HG02885 (cell line): ENCODE data around the gene C17orf50.

Experiments used
- ATAC-seq: cut with Tn5 transposase; IDR thresholded peaks from one replicate; pipeline ENCODE4 v1.9.1; 2021; ENCODE audit warnings: mild to moderate bottlenecking; ENCODE audit not compliant: unreplicated experiment, poor library complexity

Gene C17orf50

DNA sequence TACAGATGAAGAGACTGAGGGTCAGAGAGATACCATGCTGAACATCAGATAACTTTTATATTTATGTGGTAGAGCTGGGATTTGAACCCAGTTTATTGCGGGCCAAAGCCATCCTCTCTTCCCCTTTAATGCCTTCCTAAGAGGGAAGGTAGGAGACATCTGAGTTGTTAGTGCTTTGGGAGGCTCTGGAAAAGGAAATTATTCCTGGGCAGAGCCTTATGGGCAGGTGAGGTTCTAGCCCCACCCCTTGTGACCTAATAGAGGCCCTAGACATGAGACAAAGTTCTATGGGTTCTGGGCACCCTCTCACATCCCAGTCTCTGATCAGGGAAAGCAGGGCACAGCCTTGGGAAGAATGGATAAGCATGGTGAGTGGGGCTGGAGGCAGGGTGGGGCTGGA lies at the start of gene C17orf50:
Gene C17orf50, plus strand, starts transcription at position 301 of the 400 bp plus-strand sequence. Its CDS starts 55 bp downstream, at position 356.
- no peak for ATAC-seq

DNA sequence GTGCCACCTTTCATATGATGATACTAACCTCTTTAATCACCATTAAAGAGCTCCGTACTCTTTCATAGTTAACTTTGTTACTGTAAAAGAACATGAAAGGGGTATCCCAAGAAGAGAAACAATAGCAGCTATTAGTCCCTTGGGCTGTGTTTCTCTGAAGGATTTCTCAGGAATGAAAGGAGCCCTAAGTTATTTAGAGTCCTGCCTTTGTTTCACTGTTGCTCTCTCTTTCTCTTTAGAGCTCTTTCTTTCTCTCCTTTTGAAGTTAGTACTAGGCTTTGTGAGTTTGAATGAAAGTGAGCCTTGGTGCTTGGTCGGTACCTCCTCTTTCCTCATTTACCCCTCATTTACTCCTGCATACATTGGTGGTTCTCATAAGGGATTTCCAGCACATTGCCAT lies 49.7 kb upstream of the C17orf50 start:
- no peak for ATAC-seq

DNA sequence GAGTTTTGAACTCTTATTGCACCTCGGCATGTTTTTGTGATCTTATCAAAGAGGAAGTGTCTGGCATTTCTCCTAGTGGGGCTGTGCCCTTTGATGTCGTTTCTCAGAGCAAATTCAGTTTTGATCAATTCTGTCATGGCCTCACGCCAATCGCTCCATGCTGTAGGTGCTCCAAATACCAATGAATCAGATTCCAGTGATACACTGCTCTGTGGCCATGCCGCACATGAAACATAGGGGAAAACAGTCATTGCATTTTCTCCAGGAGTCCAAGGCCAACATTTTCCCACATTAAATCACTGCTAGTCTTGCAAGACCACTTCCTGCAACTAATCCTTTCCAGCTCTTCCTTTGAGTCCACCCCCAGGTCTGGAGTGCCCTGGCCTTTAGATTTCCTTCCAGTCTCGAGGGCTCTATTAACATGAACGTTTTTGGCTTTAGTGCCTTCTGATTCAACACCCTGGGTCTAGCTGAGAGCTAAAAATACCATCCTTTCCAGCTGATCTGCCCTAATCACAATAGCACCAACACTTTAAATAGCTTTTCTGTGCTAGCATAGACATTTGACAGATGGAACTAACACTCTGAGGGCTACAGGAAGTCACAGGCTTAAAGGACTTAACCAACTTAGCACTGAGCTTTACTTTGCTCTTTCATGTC lies 47.5 kb upstream of the C17orf50 start:
- ATAC-seq = no peak

DNA sequence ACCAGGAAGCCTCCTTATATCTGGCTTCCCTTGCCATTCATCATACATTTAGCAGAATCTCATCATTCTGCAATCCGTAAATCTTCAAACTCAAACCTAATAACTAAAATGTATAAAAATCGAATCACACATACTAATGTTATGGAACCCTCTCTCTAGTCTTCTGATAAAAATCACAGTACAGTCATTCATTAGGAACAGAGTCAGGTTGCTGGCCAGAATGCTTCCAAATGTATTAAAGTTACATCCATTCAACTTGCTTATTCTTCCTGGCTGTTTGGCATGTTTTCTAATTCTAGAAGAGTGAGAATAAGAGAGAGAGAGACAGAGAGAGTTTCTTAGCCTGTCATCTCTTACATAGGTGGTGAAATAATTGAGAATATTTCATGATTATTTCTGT lies 45.7 kb upstream of the C17orf50 start:
- no peak for ATAC-seq

DNA sequence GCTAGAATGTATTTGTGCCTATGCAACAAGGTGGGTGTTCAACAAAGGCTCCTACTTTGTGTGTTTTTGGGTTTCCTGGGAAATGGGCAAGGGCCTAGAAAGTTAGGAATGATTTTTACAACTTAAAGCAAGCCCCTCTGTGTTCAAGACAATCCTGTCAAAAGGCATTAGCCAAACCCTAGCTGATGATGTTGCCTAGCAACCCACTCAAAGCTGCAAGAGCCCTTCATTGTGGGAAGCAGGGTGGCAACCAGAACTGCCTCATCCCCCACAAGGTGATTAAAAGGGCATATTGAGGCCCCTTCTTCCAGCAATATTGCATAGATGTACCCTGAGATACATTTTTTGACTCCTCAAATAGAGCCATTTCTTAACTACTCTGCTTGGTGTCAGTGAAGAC lies 45.3 kb upstream of the C17orf50 start:
- no peak for ATAC-seq

DNA sequence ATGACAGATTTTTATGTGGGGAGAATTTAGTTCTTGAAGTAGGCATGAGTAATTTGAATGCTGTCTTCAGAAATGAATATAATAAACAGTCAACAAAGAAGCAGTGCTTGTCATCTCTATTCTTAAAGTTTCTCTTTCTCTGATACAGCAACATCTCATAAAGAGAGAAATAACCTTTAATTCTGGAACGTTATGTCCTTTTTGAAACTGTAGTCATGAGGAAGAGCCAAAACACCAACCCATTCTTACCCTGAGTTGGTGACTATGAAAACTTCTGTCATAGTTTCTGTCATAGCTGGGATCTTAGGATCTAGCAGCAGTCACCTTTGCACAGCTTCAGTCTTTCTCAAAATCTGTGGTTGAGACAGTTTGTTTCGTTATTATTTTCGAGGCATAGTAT lies 44.5 kb upstream of the C17orf50 start:
- no peak for ATAC-seq

DNA sequence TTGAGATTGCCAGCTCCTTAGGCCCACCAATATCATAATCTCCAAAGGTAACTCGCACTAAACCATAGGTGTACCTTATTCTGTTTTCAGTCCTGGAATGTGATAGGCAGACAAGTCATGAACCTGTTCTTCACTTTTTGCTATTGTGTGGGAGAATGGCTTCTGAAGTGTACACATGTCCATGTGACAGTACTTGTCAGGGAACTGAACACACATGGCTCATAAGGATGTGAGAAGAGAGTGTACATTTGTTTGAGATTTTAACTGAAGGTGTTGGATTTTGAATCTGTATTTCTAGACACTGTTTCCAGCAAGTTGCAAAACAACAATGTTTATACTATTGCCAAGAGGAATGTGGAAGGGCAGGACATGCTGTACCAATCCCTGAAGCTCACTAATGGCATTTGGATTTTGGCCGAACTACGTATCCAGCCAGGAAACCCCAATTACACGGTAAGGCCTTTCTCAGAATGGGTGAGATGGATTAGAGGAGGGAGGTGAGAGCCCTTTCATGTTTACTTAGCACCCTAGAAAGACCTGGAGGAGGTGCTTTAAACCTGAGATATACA lies 43.7 kb upstream of the C17orf50 start:
- ATAC-seq = no peak

DNA sequence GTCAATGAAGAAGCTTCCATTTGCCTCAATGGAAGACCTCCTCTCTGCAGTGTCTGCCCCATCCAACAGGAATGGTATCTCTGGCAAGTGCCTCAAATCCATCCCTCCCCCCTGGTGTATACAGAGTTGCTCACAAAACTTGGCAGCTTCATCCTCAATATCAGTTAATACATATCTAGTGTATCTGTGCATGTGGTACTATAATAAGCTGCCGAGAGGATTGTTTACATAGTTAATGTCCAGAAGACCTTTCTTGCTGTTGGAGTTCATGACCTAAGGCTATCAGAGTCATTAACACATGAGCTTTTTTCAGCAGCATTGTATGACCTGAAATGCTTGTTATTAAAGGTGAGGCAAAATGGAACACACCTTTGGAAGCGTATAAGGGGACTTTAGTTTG lies 43.2 kb upstream of the C17orf50 start:
- no peak for ATAC-seq

DNA sequence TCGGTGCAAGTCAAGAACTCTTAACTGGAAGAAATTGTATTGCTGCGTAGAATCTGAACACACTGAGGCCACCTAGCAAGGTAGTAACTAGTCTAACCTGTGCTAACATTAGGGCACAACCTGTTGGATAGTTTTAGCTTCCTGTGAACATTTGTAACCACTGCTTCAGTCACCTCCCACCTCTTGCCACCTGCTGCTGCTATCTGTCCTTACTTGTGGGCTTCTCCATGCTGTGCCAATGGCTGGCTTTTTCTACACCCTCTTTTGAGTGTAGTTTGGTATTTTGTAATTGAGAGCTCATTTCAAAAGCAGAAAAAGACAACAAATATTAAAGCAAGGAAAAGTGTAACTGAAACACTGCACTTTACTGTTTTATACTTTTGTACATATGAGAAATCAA lies 37.0 kb upstream of the C17orf50 start:
- no peak for ATAC-seq

DNA sequence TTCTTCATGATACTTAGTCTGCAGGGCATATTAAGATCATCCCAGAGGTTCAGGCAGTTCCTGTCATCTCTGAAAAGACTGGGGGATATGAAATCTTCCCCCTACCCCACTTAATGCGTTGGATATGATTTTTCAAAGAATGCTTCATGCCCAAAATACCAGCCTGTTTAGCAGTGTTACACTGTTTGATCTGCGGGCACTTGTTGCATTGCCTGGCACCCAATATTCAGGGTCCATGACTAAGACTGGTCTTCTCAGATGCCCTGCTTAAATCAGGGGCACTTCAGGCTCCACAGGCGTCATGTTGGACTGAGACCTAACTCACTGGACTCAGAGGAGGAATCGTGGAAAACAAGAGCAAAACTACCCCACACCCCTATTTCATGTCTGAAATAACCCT lies 35.6 kb upstream of the C17orf50 start:
- no peak for ATAC-seq

DNA sequence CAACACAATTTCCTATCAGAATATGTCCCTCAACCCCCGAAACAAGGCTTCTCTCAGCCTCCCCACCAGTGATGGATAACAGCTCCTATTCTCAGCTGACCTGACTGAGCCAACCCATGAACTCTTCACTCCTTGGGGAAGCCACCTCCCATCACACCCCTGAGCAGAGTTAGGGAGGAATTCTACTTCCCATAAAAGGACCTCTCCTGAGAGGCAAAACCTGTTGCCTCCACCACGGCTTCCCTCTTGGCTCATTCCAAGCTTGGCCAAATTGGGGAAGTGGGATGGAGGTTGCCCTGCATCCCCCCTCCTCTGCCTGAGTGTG lies 34.9 kb upstream of the C17orf50 start:
- ATAC-seq = no peak

DNA sequence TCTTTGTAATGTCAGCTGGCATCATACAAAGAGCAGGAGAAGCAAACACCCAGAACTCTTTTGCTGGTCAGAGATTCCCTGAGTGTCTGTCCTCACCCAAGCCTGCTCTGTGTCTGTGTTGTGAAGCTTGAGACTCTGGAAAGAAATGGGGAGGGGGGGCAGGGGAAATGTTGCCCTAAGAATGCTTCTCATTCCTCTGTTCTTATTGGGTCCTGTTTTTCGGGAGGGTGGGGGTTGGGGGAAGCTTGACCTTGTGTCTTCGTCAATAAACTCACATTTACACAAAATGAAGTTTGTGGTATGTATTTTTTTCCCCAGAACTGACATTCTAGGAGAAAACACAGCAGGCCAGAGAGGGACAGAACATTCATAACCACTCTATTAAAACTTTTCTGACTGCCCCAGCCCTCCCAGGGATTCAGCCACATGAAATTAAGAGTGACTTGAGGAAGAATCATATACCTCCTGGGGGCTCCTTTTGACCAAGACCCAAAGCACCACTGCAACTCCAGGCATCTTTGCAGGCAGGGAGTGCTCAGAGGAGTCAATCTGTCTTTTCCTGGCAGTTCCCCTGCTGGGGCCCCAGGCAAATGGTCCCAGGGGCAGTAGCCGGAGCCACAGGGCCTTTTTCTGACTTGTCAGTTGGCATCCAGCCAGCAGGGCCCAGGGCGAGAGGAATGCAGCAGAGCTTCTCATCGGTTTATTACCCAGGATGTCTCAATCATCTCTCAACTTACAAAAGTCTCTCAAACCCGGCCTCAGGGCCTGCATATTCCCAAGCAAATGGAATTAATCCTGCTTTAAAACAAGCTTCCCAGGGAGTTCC lies 34.3 kb upstream of the C17orf50 start:
- ATAC-seq = no peak

DNA sequence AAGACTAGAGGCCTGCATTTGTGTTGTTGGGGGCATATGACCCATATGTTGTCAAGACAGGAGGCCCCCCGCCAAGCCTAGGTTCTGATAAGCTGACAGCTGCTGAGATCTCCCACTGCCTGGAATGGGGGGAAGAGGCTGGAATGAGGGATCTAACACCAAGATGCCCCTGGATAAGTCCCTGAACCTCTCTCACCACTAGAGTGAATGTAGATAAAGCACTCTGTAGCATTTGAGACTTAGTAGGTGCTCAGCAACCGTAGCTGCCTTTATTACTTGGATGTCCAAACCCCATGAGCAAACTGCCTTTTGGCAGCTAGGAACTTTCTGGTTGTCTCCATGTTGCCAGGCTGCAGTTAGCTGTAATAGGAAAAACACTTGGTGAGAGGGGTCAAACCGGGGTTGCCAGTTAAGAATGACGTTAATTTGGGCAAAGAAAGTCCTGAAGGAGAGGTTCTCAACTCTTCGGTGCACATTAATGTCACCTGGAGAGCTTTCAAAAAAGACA lies 33.7 kb upstream of the C17orf50 start:
- ATAC-seq = no peak

DNA sequence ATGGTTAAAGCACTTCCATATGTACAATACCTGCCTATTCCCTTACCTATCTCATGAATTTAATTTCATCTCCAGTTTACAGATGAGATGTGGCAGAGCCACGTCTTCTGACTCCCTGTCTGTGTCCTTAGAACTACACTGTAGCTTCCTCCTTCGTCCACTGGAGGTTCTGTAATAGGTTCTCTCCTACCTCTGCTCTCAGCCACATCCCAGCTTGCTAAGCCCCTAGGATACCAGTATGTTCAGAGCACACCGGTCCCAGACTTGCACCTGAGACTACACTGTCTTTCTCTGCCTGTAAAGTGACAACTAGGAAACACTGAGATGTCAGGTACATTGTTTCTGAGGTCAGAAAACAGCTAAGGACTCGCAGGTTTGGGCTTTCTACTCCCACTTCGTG lies 33.1 kb upstream of the C17orf50 start:
- no peak for ATAC-seq

DNA sequence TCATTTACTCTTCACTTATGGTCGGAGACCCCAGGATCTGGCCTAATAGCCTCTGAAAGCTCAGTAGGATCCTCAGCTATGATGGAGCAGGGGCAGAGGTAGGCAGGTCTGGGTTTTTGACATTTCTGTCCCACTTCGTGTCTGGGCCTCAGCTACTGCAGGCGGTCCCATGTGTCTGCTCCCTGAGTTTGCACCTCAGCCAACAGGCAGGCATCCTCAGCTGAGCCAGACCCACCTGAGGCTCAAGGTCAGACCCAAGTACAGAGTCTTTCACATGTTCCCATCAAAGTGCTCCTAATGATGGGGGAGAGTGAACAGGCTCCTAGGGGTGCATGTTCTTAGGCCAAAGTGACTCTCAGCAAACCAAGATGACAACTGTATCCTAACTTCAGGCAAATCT lies 32.1 kb upstream of the C17orf50 start:
- no peak for ATAC-seq

DNA sequence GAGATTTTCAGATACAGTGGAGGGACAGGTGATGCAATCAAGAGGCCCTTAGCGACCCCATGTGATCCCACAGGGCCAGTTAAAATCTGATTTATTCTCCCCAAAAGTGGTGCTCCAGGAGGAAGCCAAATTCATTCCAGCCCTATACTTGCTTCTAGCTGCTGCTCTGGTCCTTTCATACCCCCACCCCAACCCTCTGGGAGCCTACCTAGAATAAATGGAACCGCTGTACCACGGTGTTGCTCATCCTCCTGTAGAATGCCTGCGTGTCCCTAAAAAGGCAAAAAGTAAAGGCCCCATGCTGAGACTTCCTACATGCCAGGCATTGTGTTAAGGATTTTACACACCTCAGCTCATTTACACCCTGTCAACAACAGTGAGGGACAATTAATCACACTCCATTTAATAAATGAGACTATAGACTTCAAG lies 31.3 kb upstream of the C17orf50 start:
- ATAC-seq = no peak

DNA sequence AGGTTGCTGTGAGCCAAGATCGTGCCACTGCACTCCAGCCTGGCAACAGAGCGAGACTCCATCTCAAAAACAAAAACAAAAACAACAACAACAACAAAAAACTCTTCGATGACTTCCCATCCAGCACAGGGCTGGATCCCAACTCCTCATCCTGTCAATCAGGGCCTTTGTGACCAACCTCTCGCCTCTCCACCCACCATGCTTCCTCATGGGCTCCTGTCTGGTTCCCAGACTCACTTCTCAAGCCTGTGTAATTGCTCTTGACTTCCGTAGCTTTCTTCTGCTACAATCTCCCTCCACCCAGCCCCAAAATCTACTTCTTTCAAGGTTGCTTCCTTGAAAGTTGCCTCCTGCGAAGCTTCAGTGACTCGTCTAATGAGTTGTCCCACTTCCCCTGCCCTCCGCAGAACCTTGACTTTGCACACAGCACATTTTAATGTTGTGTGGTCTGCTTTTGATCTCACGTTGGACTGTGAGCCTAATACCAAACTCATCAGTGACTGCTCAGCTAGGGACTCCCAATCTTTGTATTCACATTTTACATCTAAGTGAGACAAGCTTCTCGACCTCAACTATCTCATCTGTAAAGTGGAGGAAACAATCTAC lies 30.2 kb upstream of the C17orf50 start:
- ATAC-seq = no peak

DNA sequence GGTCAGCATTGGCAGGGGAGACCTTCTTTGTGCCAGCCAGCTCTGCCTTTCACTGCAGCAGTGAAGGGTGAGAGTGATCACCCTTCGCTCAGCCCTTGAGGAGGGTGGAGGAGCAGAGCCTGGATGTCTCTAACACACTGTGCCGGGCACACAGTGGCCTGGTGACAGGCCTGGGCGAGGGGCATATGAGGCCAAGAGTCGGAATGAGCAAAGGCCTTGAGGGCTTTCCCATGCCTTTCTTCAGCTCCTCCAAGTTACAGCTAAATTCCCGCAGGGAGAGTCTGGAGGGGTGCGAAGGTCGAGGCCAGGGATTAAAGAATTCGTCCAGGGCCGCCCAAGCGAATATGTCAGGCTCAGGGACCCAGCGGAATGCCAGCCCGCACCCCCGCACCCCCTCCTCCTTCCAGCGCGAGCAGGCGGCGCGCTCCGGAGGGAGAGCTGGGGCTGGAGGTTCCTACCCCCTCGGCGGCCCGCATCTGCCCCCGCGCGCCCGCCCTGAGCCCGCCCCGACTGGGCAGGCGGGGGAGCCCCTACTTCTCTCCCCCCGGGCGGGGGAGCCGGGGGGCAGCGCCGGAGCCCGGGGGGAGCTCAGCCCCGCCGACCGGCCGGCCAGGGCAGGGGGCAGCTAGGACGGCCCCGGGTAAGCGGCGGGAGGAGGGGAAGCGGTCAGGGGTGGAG lies 29.3 kb upstream of the C17orf50 start, which contains the start of gene RASL10B:
Gene RASL10B, plus strand, starts transcription at position 401 of the 678 bp plus-strand sequence. CDS start 3,546 bp downstream, outside the sequence.
- no peak for ATAC-seq

DNA sequence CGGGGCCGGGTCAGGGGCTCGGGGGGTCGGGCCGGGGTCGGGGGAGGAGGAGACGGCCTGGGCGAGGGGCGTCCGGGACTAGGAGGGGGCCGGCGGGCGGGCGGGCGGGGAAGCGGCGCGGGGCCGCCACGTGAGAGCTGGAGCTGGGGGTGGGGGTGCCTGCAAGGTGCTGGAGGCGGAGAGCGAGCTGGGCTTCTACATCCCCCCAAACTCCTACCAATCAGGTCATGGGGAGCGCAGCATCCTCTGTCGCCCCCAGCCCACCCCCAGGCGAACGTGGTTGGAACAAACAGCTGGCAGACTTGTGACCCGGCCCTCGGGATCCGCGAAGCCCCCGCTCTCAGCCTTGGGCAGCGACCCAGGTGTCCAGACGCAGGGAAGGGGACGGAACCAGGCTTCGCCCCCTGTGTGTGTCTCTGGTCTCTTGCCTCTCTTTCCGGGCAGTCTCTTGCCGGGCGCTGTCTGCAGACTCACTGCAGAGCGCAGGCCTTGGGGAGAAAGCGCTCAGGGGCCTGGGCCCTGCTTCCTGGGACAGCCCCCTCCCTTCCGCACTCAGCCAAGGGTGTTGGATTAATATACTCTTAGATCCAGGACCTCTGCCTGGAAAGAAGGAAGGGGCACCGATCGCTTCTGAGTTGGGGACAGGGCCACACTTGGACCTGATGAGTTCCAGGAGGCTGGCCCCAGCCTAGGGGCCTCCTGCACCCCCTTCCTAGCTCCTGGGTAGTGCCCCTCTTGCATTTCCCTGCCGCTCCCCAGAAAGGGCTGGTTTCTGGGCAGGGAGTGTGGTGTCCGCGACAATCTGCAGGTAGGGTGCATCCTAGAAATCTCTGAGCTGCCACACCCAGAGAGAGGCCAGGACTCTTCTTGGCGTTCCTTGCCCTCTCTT lies 28.5 kb upstream of the C17orf50 start:
- no peak for ATAC-seq

DNA sequence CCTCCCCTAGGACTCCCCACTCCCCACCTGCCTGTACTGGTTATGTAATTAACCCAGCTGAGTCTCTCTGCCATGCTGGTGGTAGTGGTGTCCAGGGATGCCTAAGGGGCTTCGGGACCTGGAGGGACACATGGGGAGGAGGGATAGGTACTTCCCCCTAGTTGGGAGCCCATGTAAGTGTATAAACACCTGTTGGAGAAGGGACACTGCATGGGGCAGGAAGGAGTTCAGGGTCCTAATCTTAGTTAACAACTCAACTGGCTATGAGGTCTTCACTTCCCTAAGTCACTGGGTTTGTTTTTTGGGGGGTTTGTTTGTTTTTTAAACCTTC lies 27.9 kb upstream of the C17orf50 start:
- ATAC-seq = no peak
